Adipose tissue (tissue), 3 donors: ENCODE data around the gene TAS2R38. TPM values are rescaled to one million over a fixed set of nuclear protein-coding genes. Genes with fewer than 3 reads are reported as not detected.

Experiments
- H3K27ac ChIP-seq: one replicate; pipeline ENCODE4 v1.5.1; 2013; ENCODE audit warnings: low read depth, low read length
- WGBS, 3 donors: extraction: QIAGEN DNeasy Blood & Tissue Kit; methylation state at CpG; one replicate each; pipeline ENCODE4 v1.1.7; 2013; 5-methylcytosine and 5-hydroxymethylcytosine counted together
- polyA plus RNA-seq, 3 donors: library from polyadenylated mRNA; stranded (reverse); fragments of 200-250 nt; gene quantifications; one replicate each; pipeline ENCODE4 v1.2.3, GENCODE V29; 2013
- donor health status: healthy with polysubstance abuse.
- donor health status: Bipolar disorder and iron deficiency.
- donor health status: healthy.

The TAS2R38 gene
- polyA plus RNA-seq, 3 donors, result not detected

DNA sequence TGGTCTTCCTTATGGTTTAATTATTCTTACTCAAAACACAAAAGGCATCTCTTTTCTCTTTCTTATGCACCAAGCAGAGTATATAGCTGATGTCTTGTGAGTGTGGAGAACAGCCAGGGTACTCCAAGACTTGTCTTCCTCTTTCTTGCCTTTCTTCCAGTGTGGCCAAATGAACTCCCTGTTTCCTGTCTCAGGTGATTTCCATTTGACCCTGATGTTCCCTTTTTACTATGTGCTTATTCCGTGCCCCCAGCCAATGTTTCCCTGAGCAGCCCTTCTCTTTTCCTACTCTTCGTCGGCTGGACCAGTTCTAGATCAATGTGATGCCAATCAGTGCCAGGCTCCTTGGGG lies 44.8 kb downstream of the TAS2R38 start:
- no peak overlapping the region for H3K27ac ChIP-seq
- WGBS, 3 donors, result 59 to 85% (median 64%) methylated on average over 3 of the region's 3 CpGs

DNA sequence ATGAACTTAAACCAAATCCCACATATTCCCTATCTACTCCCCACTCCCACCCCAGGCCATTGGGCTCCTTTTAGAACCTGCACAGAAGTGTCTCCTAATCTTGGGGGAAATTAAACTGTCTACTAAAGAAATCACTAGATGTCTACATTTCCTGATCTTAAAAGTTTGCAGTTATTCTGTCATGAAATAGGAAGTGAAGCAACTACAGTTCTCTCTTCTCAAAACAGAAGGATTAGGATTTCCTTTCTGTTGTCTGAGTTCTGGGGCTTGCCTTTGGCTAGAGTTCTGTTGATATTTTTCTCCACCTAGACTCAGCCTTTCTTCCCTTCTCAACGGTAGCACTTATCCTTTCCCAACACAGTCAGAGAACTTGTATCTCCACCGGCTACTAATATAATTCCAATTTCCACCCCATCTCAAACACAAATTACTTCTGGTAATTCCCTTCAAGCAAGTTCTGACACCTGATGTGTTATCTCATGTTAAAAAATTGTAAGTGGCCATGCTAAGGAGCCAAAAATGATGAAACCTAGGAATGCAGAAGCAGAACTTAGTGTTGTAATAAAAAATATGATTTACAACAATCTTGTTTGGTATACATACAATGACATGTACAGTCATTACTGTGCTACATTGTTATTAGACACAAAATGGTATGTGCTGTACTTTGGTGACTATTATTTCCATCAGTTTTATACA lies 45.3 kb downstream of the TAS2R38 start:
- WGBS, 3 donors, result 37 to 74% (median 53%) methylated on average over 2 of the region's 2 CpGs
- no peak overlapping the region for H3K27ac ChIP-seq

Other genes with a start within 250 kb of the TAS2R38 start
- 100 to 1,000 TPM in 2 of 3 donors, 10 to 100 TPM in 1; 78.6 to 169 (median 150) TPM for gene SSBP1, start 235.4 kb downstream of the TAS2R38 start, polyA plus RNA-seq
- under 1 TPM in 1 of 3 donors, not detected in 2; 0.10 TPM for gene TAS2R3, start 209.7 kb downstream of the TAS2R38 start, polyA plus RNA-seq
- under 1 TPM; 0.06 to 0.22 (median 0.10) TPM for gene TAS2R4, start 197.1 kb downstream of the TAS2R38 start, polyA plus RNA-seq
- under 1 TPM; 0.24 to 0.56 (median 0.36) TPM for gene TAS2R5, start 183.6 kb downstream of the TAS2R38 start, polyA plus RNA-seq
- gene PRSS37, start 132.3 kb downstream of the TAS2R38 start, polyA plus RNA-seq, result not detected
- gene OR9A4, start 57.4 kb downstream of the TAS2R38 start, polyA plus RNA-seq, result not detected
- under 1 TPM in 2 of 3 donors, not detected in 1; 0.15 to 0.79 TPM for gene CLEC5A, start 26.8 kb downstream of the TAS2R38 start, polyA plus RNA-seq
- 1 to 10 TPM in 2 of 3 donors, under 1 TPM in 1; 0.09 to 3.8 (median 3.6) TPM for gene MGAM, start 22.1 kb upstream of the TAS2R38 start, polyA plus RNA-seq
- gene MGAM2, start 137.9 kb upstream of the TAS2R38 start, polyA plus RNA-seq, result 1 to 10 TPM in 1 of 3 donors, under 1 TPM in 2; 0.28 to 1.3 (median 0.34) TPM